CD4-positive, alpha-beta T cell (primary cell): ENCODE measurements around the gene OXSR1. TPM values are rescaled to one million over a fixed set of nuclear protein-coding genes. Genes with fewer than 3 reads are reported as not detected.
A peak's percentile ranks its signal among the peaks of the same experiment; 100 is the strongest.
"Not testable (repeated sequence)": the region's sequence is repeated elsewhere in the genome, so short reads cannot be mapped to it uniquely, and the experiment has no call there.

Experiments used
- ATAC-seq: fragments of 200-7000 bp; cut with Tn5 transposase; one replicate; pipeline ENCODE4 v1.10.0; 2022; ENCODE audit warnings: mild to moderate bottlenecking; ENCODE audit not compliant: poor library complexity
- CTCF ChIA-PET: fragments of 350-600 bp; sonication (Branson Sonifier 250); formaldehyde crosslinking; loops from one replicate; lab custom pipeline; 2021; ENCODE audit warnings: antibody characterized with exemption, inconsistent platforms; lab: Charles Lee
- POLR2A ChIA-PET: fragments of 350-600 bp; sonication (Branson Sonifier 250); formaldehyde crosslinking; loops from one replicate; lab custom pipeline; 2021; ENCODE audit warnings: antibody characterized with exemption, inconsistent platforms; lab: Charles Lee
- DNase-seq, 14 experiments: peaks; one replicate each; pipeline ENCODE4 v3.0.0-alpha.2; 2013 to 2020; ENCODE audit warnings: mixed read lengths in 2 of 14
- H3K27ac ChIP-seq, 2 donors: one replicate each; pipeline versions ENCODE4 v1.5.1 to v1.7.0; 2013; ENCODE audit warnings: low read length in 2 of 2, low read depth in 1 of 2, mild to moderate bottlenecking in 1 of 2
- H3K27me3 ChIP-seq, 2 experiments: 1 replicate in 1 of 2; 2 replicates in 1 of 2; pipeline versions ENCODE4 v1.6.1 to v1.7.0; 2013; ENCODE audit warnings: low read length in 2 of 2, control low read depth in 1 of 2, mild to moderate bottlenecking in 1 of 2, moderate library complexity in 1 of 2; ENCODE audit not compliant: insufficient read depth in 2 of 2, control insufficient read depth in 1 of 2
- H3K36me3 ChIP-seq: one replicate; pipeline ENCODE4 v1.6.1; 2013; ENCODE audit warnings: low read length, control low read depth; ENCODE audit not compliant: insufficient read depth
- H3K4me1 ChIP-seq: one replicate; pipeline ENCODE4 v1.6.1; 2013; ENCODE audit warnings: low read length, control low read depth; ENCODE audit not compliant: insufficient read depth
- H3K4me3 ChIP-seq: one replicate; pipeline ENCODE4 v1.5.1; 2013; ENCODE audit warnings: mild to moderate bottlenecking, low read length, moderate library complexity
- H3K9me3 ChIP-seq, 2 experiments: 1 replicate in 1 of 2; 2 replicates in 1 of 2; pipeline versions ENCODE4 v1.6.1 to v1.7.0; 2013; ENCODE audit warnings: low read length in 2 of 2, mild to moderate bottlenecking in 2 of 2, control low read depth in 1 of 2, moderate library complexity in 1 of 2; ENCODE audit not compliant: control insufficient read depth in 1 of 2, insufficient read depth in 1 of 2
- H3K27ac Mint-ChIP-seq: one replicate; pipeline ENCODE4 v1.8.0; 2020; ENCODE audit warnings: mixed read lengths
- H3K27me3 Mint-ChIP-seq: one replicate; pipeline ENCODE4 v1.8.0; 2021; ENCODE audit warnings: mixed read lengths
- H3K36me3 Mint-ChIP-seq: one replicate; pipeline ENCODE4 v1.8.0; 2021; ENCODE audit warnings: low read depth, mixed read lengths
- H3K4me1 Mint-ChIP-seq: one replicate; pipeline ENCODE4 v1.8.0; 2021; ENCODE audit warnings: low read depth, mixed read lengths
- H3K4me3 Mint-ChIP-seq: one replicate; pipeline ENCODE4 v1.8.0; 2020; ENCODE audit warnings: mild to moderate bottlenecking, mixed read lengths
- H3K9me3 Mint-ChIP-seq: one replicate; pipeline ENCODE4 v1.8.0; 2020; ENCODE audit warnings: mixed read lengths
- intact Hi-C, 2 experiments: fragments of 100-400 bp; cut with DNase I in 1 of 2; cut with micrococcal nuclease in 1 of 2; formaldehyde crosslinking; loops; one replicate each; pipeline versions ENCODE4 v1.15.1 to v1.9.0; 2023 to 2025; cut with DNase I, micrococcal nuclease
- total RNA-seq, 174 experiments: library from RNA in 2 of 174; stranded (reverse) in 2 of 174; gene quantifications; one replicate each; pipeline ENCODE4 v1.2.3 and lab custom pipeline; 2021 to 2026
- TF ChIP-seq, protein P1 (sequence below): fragments of 200-600 bp; IDR thresholded peaks from one replicate; pipeline ENCODE4 v1.8.0; 2022; ENCODE audit warnings: antibody characterized with exemption, mild to moderate bottlenecking

The OXSR1 gene
- total RNA-seq, 2 experiments from 2014 or later = 28.3 to 30.3 TPM

DNA sequence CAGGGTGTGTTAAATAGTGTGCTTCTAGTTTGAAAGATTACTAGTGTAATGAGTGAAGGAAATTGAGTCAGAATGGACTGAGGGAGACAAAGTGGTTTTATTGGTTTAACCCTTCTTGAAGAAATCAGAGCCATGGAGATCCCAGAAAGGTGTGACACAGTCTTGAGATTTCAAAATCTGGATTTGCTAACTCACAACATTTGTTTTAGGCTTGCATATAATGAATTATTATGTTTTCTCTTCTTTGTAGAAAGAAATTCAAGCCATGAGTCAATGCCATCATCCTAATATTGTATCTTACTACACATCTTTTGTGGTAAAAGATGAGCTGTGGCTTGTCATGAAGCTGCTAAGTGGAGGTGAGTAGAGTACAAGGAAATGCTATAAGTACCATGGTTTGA is 25.1 kb downstream of the OXSR1 start:
- Mint-ChIP-seq H3K27ac (no peak overlapping the region), H3K27me3 (no peaks in the 10 kb centered on the region), H3K36me3 (peaks cover 48% of the 10 kb centered on the region), H3K4me3 (no peak overlapping the region), H3K9me3 (no peaks in the 10 kb centered on the region), H3K4me1 (peaks cover 5% of the 10 kb centered on the region)
- Histone ChIP-seq H3K4me1 (no peaks in the 10 kb centered on the region), H3K27ac (no peak overlapping the region), H3K9me3 (no peaks in the 10 kb centered on the region), H3K27me3 (no peaks in the 10 kb centered on the region), H3K36me3 (peaks cover 30% of the 10 kb centered on the region), H3K4me3 (no peak overlapping the region)
- ATAC-seq = no peak
- TF ChIP-seq, protein P1, sequence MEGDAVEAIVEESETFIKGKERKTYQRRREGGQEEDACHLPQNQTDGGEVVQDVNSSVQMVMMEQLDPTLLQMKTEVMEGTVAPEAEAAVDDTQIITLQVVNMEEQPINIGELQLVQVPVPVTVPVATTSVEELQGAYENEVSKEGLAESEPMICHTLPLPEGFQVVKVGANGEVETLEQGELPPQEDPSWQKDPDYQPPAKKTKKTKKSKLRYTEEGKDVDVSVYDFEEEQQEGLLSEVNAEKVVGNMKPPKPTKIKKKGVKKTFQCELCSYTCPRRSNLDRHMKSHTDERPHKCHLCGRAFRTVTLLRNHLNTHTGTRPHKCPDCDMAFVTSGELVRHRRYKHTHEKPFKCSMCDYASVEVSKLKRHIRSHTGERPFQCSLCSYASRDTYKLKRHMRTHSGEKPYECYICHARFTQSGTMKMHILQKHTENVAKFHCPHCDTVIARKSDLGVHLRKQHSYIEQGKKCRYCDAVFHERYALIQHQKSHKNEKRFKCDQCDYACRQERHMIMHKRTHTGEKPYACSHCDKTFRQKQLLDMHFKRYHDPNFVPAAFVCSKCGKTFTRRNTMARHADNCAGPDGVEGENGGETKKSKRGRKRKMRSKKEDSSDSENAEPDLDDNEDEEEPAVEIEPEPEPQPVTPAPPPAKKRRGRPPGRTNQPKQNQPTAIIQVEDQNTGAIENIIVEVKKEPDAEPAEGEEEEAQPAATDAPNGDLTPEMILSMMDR = no peak
- intact Hi-C loops = no loop called here
- no peak for DNase-seq
- ChIA-PET CTCF (interaction anchor here (0.7 kb wide), 1 partner anchor 72 kb away, joined by 3 read pairs; no protein-coding TSS in a partner anchor), POLR2A (interaction anchor here (0.7 to 0.8 kb wide), 2 partner anchors 25 to 54 kb away, joined by 4 read pairs; partner anchors contain the start of genes ACAA1 and OXSR1)

DNA sequence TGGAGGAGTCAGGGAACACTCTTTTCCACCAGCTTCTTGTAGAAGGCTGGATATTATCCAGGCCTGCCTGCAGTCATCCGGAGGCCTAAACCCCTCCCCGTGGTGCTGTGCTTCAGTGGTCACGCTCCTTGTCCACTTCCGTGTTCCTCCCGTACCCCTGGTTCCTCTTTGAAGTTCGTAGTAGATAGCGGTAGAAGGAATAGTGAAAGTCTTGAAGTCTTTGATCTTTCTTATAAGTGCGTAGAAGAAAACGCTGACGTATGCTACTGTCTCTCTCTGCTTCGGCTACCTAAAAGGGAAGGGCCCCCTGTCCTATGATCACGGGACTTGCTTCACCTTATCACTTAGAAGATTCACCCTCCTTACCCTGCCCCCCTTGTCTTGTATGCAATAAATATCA is 37.6 kb downstream of the OXSR1 start:
- peak overlapping the region; percentile 72 for H3K4me3 Mint-ChIP-seq
- POLR2A ChIA-PET = interaction anchor here (1.2 kb wide), 1 partner anchor 38 kb away, joined by 4 read pairs; the partner anchor contains the start of gene OXSR1
- H3K9me3 Mint-ChIP-seq, H3K27me3 ChIP-seq, CTCF ChIA-PET, intact Hi-C loops, H3K27ac ChIP-seq, H3K9me3 ChIP-seq, H3K27me3 Mint-ChIP-seq, ATAC-seq, H3K4me3 ChIP-seq: not testable (repeated sequence)
- peak overlapping the region; percentile 77 for H3K27ac Mint-ChIP-seq
- peaks cover 56% of the 10 kb centered on the region for H3K4me1 Mint-ChIP-seq
- H3K36me3 ChIP-seq = peaks cover 27% of the 10 kb centered on the region
- DNase-seq = peak in 4 of 14 experiments; percentile 18 to 61 (median 48)
- H3K36me3 Mint-ChIP-seq = peaks cover 75% of the 10 kb centered on the region
- H3K4me1 ChIP-seq = peaks cover 19% of the 10 kb centered on the region

GRCh38 chr3:38203690-38204089 is 38.4 kb downstream of the OXSR1 start:
- DNase-seq = no peak
- ATAC-seq = no peak
- CTCF ChIA-PET = no interaction called here
- no peak overlapping the region for H3K4me3 ChIP-seq
- Mint-ChIP-seq H3K27me3 (no peaks in the 10 kb centered on the region), H3K4me3 (no peak overlapping the region), H3K36me3 (peaks cover 67% of the 10 kb centered on the region), H3K4me1 (peaks cover 61% of the 10 kb centered on the region), H3K27ac (peak overlapping the region; percentile 77), H3K9me3 (no peaks in the 10 kb centered on the region)
- H3K27ac ChIP-seq = no peak overlapping the region
- peaks cover 19% of the 10 kb centered on the region for H3K4me1 ChIP-seq
- H3K36me3 ChIP-seq = peaks cover 24% of the 10 kb centered on the region
- TF ChIP-seq, protein P1 = no peak
- H3K27me3 ChIP-seq = no peaks in the 10 kb centered on the region
- intact Hi-C loops = no loop called here
- POLR2A ChIA-PET = interaction anchor here (0.9 kb wide), 1 partner anchor 38 kb away, joined by 3 read pairs; no protein-coding TSS in a partner anchor
- no peaks in the 10 kb centered on the region for H3K9me3 ChIP-seq
